Cardiac fibroblast (primary cell): ENCODE measurements around the gene SMARCE1.

Experiments used
- DNase-seq, 2 donors: peaks; one replicate each; pipeline versions ENCODE4 v3.0.0 to v3.0.0-alpha.2; 2010; ENCODE audit warnings: low read depth in 2 of 2
- H3K4me3 ChIP-seq, 2 donors: replicated peaks in 1 of 2; 1 replicate in 1 of 2; 2 replicates in 1 of 2; pipeline ENCODE4 v1.5.1; 2011; ENCODE audit warnings: low read depth in 2 of 2, low read length in 2 of 2, mild to moderate bottlenecking in 2 of 2, moderate library complexity in 1 of 2
- TF ChIP-seq, protein P1 (sequence below): IDR thresholded peaks from one replicate; pipeline ENCODE4 v1.5.1; 2011; ENCODE audit warnings: low read depth, mild to moderate bottlenecking, low read length, inconsistent platforms

SMARCE1 gene

DNA sequence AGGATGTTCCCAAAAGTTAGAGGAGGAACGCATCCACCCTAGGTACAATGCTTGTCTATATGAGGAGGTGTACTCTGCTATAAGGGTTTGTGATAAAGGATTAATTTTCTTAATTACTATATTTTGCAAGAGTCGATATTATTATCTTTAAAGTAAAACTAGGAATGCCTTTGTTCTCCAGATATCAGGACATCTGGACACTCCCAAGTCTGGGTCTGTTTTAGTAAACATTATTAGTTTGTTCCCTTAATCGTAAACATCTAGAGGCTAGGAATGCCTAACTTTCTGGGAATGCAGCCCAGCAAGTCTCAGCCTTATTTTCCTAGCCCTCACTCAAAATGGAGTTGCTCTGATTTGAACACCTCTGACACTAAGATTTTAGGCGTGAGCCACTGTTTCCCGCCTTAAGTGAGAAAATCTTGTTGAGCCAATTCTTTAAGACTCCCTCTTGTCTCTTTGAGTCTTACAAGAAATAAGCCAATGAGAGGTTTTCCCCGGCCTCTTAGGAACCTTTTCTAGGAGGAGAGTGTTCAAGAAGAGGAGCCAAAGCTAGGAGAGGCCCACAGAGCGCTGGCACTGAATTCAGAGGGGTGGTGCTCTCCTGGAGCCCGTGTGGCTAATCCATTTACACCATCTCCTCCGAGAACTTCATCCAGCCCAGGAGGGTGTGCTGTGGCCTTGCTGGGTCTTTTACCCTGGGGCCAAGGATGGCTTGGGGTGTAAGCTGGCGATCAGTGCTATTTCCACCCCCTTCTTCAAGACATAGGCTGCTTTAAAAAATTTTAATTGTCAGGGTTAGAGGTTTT is 40.9 kb downstream of the SMARCE1 start:
- H3K4me3 ChIP-seq: no peak overlapping the region
- DNase-seq: no peak
- TF ChIP-seq, protein P1, sequence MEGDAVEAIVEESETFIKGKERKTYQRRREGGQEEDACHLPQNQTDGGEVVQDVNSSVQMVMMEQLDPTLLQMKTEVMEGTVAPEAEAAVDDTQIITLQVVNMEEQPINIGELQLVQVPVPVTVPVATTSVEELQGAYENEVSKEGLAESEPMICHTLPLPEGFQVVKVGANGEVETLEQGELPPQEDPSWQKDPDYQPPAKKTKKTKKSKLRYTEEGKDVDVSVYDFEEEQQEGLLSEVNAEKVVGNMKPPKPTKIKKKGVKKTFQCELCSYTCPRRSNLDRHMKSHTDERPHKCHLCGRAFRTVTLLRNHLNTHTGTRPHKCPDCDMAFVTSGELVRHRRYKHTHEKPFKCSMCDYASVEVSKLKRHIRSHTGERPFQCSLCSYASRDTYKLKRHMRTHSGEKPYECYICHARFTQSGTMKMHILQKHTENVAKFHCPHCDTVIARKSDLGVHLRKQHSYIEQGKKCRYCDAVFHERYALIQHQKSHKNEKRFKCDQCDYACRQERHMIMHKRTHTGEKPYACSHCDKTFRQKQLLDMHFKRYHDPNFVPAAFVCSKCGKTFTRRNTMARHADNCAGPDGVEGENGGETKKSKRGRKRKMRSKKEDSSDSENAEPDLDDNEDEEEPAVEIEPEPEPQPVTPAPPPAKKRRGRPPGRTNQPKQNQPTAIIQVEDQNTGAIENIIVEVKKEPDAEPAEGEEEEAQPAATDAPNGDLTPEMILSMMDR: no peak

DNA sequence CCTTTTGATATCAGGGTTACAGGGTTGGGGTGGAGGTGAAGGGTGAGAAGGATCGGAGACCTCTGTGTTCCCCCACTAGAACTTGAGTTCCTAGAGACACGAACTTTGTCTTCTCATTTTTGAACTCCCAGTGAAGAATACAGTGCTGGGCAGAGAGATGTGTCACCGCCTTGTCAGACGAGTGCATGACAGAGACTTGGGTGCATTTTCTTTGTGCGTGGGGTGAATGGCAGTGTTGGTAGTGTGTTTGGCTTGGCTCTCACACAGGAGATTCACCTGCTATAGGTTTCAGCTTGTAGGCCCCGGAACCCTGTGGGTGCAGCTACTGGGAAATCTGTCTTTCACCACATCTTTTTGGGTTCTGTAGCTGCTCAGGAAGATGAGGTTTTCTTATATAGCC is 42.3 kb downstream of the SMARCE1 start:
- DNase-seq: no peak
- no peak overlapping the region for H3K4me3 ChIP-seq
- TF ChIP-seq, protein P1: no peak

DNA sequence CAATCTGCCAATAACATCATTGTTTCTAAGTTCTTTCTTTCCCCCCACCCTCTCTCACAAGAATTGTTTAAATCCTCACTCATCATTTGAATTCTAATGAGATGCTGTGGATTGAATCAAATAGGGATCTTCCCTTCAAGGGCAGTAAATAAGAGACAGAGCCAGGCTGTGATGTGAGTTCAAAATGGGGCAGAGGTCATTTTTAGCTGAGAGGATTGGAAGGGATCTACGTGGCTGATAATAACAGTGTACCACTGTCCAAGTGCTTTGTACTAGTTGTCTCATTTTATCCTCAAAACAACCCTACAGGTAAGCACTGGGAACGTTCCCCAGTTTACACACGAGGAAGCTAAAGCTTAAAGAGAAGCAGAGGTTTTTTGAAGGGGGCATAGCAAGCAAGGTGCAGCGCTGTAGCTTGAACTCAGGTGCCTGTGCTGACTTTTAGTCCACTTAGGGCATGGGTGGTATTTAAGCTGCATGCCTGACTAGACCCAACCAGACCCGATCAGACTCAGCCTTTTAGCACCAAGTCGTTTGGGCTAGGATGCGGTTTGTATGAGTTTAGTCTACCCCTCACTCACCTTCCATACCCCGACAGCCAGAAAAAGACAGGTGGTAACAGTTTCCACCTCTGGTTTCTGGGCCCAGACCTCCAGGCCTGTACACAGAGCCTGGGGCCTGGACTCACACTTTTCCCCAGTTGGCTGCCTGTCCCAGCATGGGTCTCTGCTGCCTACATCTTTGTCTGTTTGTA is 43.1 kb downstream of the SMARCE1 start:
- TF ChIP-seq, protein P1: no peak
- DNase-seq: no peak
- H3K4me3 ChIP-seq: no peak overlapping the region

GRCh38 chr17:40602445-40603443 is 44.9 kb downstream of the SMARCE1 start:
- no peak for DNase-seq
- TF ChIP-seq, protein P1: no peak
- no peak overlapping the region for H3K4me3 ChIP-seq

- DNase-seq: no peak
- TF ChIP-seq, protein P1: no peak
- no peak overlapping the region for H3K4me3 ChIP-seq
Measured at GRCh38 chr17:40600486-40601046, 47.1 kb downstream of the SMARCE1 start.

GRCh38 chr17:40599468-40599763 is 48.2 kb downstream of the SMARCE1 start:
- TF ChIP-seq, protein P1: no peak
- no peak for DNase-seq
- H3K4me3 ChIP-seq: no peak overlapping the region
